Astrocyte (in vitro differentiated cells and primary cell): ENCODE measurements around the gene COL28A1.

Source experiments
- CTCF ChIP-seq: IDR thresholded peaks from 2 replicates; pipeline ENCODE4 v1.5.1; 2011; ENCODE audit warnings: low read depth, mild to moderate bottlenecking, inconsistent platforms, low read length, moderate library complexity; ENCODE audit not compliant: insufficient read depth
- EZH2 ChIP-seq: IDR thresholded peaks from 2 replicates; pipeline ENCODE4 v1.6.1; 2012; ENCODE audit warnings: mild to moderate bottlenecking, low read length, inconsistent platforms; ENCODE audit not compliant: insufficient read depth

GRCh38 chr7:7539152-7539551 is 3.5 kb upstream of the COL28A1 start:
- TF ChIP-seq CTCF (no peak), EZH2 (no peak)
